HEK293 (cell line): ENCODE results near the gene NAA80.

ENCODE experiments used
- CTCF ChIA-PET: fragments of 350-600 bp; formaldehyde crosslinking; extraction: SDS; loops from one replicate; lab custom pipeline; 2021; ENCODE audit warnings: antibody characterized with exemption; lab: Yijun Ruan, JAX
- POLR2A ChIA-PET: fragments of 300-600 bp; formaldehyde crosslinking; extraction: SDS; loops from one replicate; lab custom pipeline; 2020; ENCODE audit warnings: antibody characterized with exemption, inconsistent platforms; lab: Yijun Ruan, JAX
- H3K27ac ChIP-seq: fragments of 200-500 bp; sonication (Bioruptor generic); 2 replicates; pipeline ENCODE4 v1.5.1; 2014; ENCODE audit warnings: low read depth, low read length, control low read depth, inconsistent platforms; ENCODE audit errors: extremely low read depth
- H3K36me3 ChIP-seq, 2 experiments: fragments of 200-500 bp in 1 of 2; sonication (Bioruptor generic) in 1 of 2; 1 replicate in 1 of 2; 2 replicates in 1 of 2; pipeline ENCODE4 v1.5.1; 2014 to 2017; ENCODE audit warnings: inconsistent platforms in 2 of 2, low read length in 2 of 2; ENCODE audit not compliant: control insufficient read depth in 2 of 2, insufficient read depth in 1 of 2
- H3K4me1 ChIP-seq: fragments of 200-500 bp; sonication (Bioruptor generic); 2 replicates; pipeline ENCODE4 v1.5.1; 2014; ENCODE audit warnings: mild to moderate bottlenecking, low read length, inconsistent platforms; ENCODE audit not compliant: control insufficient read depth, insufficient read depth
- H3K4me3 ChIP-seq: 2 replicates; pipeline ENCODE4 v1.5.1; 2011; ENCODE audit warnings: low read depth, mild to moderate bottlenecking, control low read depth, low read length, moderate library complexity
- H3K9me3 ChIP-seq: fragments of 200-500 bp; sonication (Bioruptor generic); 2 replicates; pipeline ENCODE4 v1.5.1; 2014; ENCODE audit warnings: low read depth, low read length, inconsistent platforms; ENCODE audit not compliant: control insufficient read depth, insufficient read depth
- CTCF ChIP-seq: fragments of 450-650 bp; formaldehyde crosslinking; IDR thresholded peaks from 2 replicates; pipeline ENCODE4 v1.5.1; 2016; ENCODE audit warnings: missing biosample characterization, missing genetic modification characterization
- GLIS1 ChIP-seq: fragments of 450-650 bp; formaldehyde crosslinking; IDR thresholded peaks from 2 replicates; pipeline ENCODE4 v1.5.1; 2016; ENCODE audit warnings: missing biosample characterization, missing genetic modification characterization
- HIC1 ChIP-seq: fragments of 450-650 bp; formaldehyde crosslinking; IDR thresholded peaks from 2 replicates; pipeline ENCODE4 v1.5.1; 2016; ENCODE audit warnings: missing biosample characterization, missing genetic modification characterization
- HOXC10 ChIP-seq: sonication (generic); formaldehyde crosslinking; IDR thresholded peaks from 2 replicates; pipeline ENCODE4 v1.8.1; 2023; ENCODE audit warnings: mild to moderate bottlenecking, missing genetic modification reagents
- PRDM1 ChIP-seq: fragments of 450-650 bp; formaldehyde crosslinking; IDR thresholded peaks from 2 replicates; pipeline ENCODE4; 2016; ENCODE audit warnings: missing biosample characterization, missing genetic modification characterization
- PRDM10 ChIP-seq: fragments of 450-650 bp; formaldehyde crosslinking; IDR thresholded peaks from 2 replicates; pipeline ENCODE4 v1.5.1; 2016; ENCODE audit warnings: missing biosample characterization, missing genetic modification characterization
- SP2 ChIP-seq: fragments of 450-650 bp; formaldehyde crosslinking; IDR thresholded peaks from 2 replicates; pipeline ENCODE4 v1.5.1; 2016; ENCODE audit warnings: missing biosample characterization, missing genetic modification characterization
- ZNF174 ChIP-seq: fragments of 450-650 bp; formaldehyde crosslinking; IDR thresholded peaks from 2 replicates; pipeline ENCODE4 v1.5.0; 2017; ENCODE audit warnings: missing biosample characterization, mild to moderate bottlenecking, missing genetic modification characterization
- ZNF211 ChIP-seq: fragments of 450-650 bp; formaldehyde crosslinking; IDR thresholded peaks from 2 replicates; pipeline ENCODE4 v1.5.1; 2016; ENCODE audit warnings: low read depth, missing biosample characterization, missing genetic modification characterization
- ZNF311 ChIP-seq: fragments of 450-650 bp; formaldehyde crosslinking; IDR thresholded peaks from 2 replicates; pipeline ENCODE4 v1.5.1; 2017; ENCODE audit warnings: missing biosample characterization, missing genetic modification characterization, borderline replicate concordance
- ZNF426 ChIP-seq: fragments of 450-650 bp; formaldehyde crosslinking; IDR thresholded peaks from 2 replicates; pipeline ENCODE4 v1.5.1; 2017; ENCODE audit warnings: missing biosample characterization, missing genetic modification characterization, mild to moderate bottlenecking, inconsistent platforms, moderate library complexity
- ZNF529 ChIP-seq: fragments of 450-650 bp; formaldehyde crosslinking; IDR thresholded peaks from 2 replicates; pipeline ENCODE4 v1.5.1; 2017; ENCODE audit warnings: missing genetic modification characterization, missing biosample characterization; ENCODE audit not compliant: insufficient replicate concordance
- ZNF830 ChIP-seq: fragments of 450-650 bp; IDR thresholded peaks from 2 replicates; pipeline ENCODE4 v1.5.0; 2018; ENCODE audit warnings: missing biosample characterization, missing genetic modification characterization, low read depth, mild to moderate bottlenecking, moderate library complexity
- ZNF837 ChIP-seq: fragments of 450-650 bp; formaldehyde crosslinking; IDR thresholded peaks from 2 replicates; pipeline ENCODE4 v1.5.1; 2016; ENCODE audit warnings: missing biosample characterization, missing genetic modification characterization
- ZXDB ChIP-seq: fragments of 450-650 bp; formaldehyde crosslinking; IDR thresholded peaks from 2 replicates; pipeline ENCODE4 v1.5.1; 2016; ENCODE audit warnings: missing biosample characterization, missing genetic modification characterization

The NAA80 gene

GRCh38 chr3:50341996-50342650 is 42.9 kb upstream of the NAA80 start (continued):
- TF ChIP-seq CTCF (tag by site-specific recombination): no peak
- TF ChIP-seq GLIS1 (tag by site-specific recombination): no peak
- TF ChIP-seq SP2 (tag by site-specific recombination): no peak
- TF ChIP-seq HOXC10 (CRISPR knock-in tag): no peak

- H3K27ac ChIP-seq: no peak overlapping the region
- ChIA-PET POLR2A (no interaction called here), CTCF (no interaction called here)
- H3K36me3 ChIP-seq: peaks cover 0 to 30% of the 10 kb centered on the region in 2 experiments; a peak in 1 of 3 replicates
- peaks cover 2% of the 10 kb centered on the region; the same call in 1 of the 2 replicates for H3K4me1 ChIP-seq
- H3K4me3 ChIP-seq: no peak overlapping the region
- H3K9me3 ChIP-seq: no peaks in the 10 kb centered on the region
- TF ChIP-seq ZXDB (tag by site-specific recombination) (no peak), ZNF426 (tag by site-specific recombination) (no peak), ZNF174 (tag by site-specific recombination) (no peak), ZNF529 (tag by site-specific recombination) (no peak), ZNF837 (tag by site-specific recombination) (no peak), ZNF311 (no peak), ZNF830 (tag by site-specific recombination) (no peak), HIC1 (tag by site-specific recombination) (no peak), ZNF211 (tag by site-specific recombination) (no peak), PRDM1 (tag by site-specific recombination) (no peak), PRDM10 (tag by site-specific recombination) (no peak)
These were observed 42.3 kb upstream of the NAA80 start for GRCh38 chr3:50341537-50341936.
